Left hindlimb (tissue), 1 donor: Measurements from ENCODE around the gene TBX21.

Source experiments
- DNase-seq: peaks from one replicate; pipeline ENCODE4 v3.0.0-alpha.2; 2018

The TBX21 gene

GRCh38 chr17:47697906-47698711 is 34.9 kb upstream of the TBX21 start:
- DNase-seq, result no peak

- peak; percentile 66 for DNase-seq
These were observed 34.1 kb upstream of the TBX21 start for GRCh38 chr17:47698749-47699535.

GRCh38 chr17:47699536-47699840 is 33.5 kb upstream of the TBX21 start:
- DNase-seq, result no peak

- peak; percentile 19 for DNase-seq
These were observed 32.3 kb upstream of the TBX21 start for GRCh38 chr17:47700471-47701449.

- no peak for DNase-seq
These were observed 31.4 kb upstream of the TBX21 start for GRCh38 chr17:47701608-47702007.

- DNase-seq, result no peak
These were observed 30.5 kb upstream of the TBX21 start for GRCh38 chr17:47702391-47702995.

GRCh38 chr17:47703191-47703591 is 29.8 kb upstream of the TBX21 start:
- no peak for DNase-seq

GRCh38 chr17:47703671-47704070 is 29.4 kb upstream of the TBX21 start:
- DNase-seq, result no peak

- peak; percentile 21 for DNase-seq
These were observed 28.9 kb upstream of the TBX21 start for GRCh38 chr17:47704116-47704515.

- peak; percentile 12 for DNase-seq
These were observed 28.3 kb upstream of the TBX21 start for GRCh38 chr17:47704736-47705135.

- peak; percentile 7 for DNase-seq
These were observed 27.2 kb upstream of the TBX21 start for GRCh38 chr17:47705536-47706530.

GRCh38 chr17:47707056-47707804 is 25.8 kb upstream of the TBX21 start:
- peak; percentile 52 for DNase-seq

- DNase-seq, result no peak
These were observed 25.2 kb upstream of the TBX21 start for GRCh38 chr17:47707884-47708283.

- no peak for DNase-seq
These were observed 24.6 kb upstream of the TBX21 start for GRCh38 chr17:47708312-47708863.

GRCh38 chr17:47708864-47709541 is 24.0 kb upstream of the TBX21 start:
- peak; percentile 72 for DNase-seq

- no peak for DNase-seq
These were observed 23.4 kb upstream of the TBX21 start for GRCh38 chr17:47709594-47709993.

- DNase-seq, result no peak
These were observed 21.5 kb upstream of the TBX21 start for GRCh38 chr17:47711366-47712099.

GRCh38 chr17:47712330-47713023 is 20.6 kb upstream of the TBX21 start:
- no peak for DNase-seq
